ENCODE data around the gene CRK. TPM values are rescaled to one million over a fixed set of nuclear protein-coding genes. Genes with fewer than 3 reads are reported as not detected.

The CRK gene
- total RNA-seq, 1 donor, result 106 TPM

DNA sequence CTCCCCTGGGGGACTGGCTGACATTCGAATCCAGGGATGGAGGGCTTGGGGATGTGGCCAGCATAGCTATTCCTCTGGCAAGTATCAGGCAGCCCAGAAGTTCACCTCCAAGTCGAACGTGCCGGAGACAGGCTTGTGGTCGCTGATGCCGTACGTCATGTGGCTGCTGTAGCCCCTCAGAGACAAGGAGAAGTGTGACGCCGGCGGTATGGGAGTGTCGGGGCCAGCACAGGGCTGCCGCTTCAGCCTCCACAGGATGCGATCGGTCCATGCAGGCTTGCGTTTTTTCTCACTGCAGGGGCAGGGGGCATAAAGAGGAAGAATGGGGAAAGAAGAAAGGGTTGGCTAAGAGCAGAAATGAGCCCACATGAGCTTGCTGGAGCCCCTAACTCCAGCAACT is 41.8 kb upstream of the CRK start:
- no peak overlapping the region for H3K4me3 ChIP-seq (ENCODE audit: low read depth, low read length)
- TF ChIP-seq, protein P1, sequence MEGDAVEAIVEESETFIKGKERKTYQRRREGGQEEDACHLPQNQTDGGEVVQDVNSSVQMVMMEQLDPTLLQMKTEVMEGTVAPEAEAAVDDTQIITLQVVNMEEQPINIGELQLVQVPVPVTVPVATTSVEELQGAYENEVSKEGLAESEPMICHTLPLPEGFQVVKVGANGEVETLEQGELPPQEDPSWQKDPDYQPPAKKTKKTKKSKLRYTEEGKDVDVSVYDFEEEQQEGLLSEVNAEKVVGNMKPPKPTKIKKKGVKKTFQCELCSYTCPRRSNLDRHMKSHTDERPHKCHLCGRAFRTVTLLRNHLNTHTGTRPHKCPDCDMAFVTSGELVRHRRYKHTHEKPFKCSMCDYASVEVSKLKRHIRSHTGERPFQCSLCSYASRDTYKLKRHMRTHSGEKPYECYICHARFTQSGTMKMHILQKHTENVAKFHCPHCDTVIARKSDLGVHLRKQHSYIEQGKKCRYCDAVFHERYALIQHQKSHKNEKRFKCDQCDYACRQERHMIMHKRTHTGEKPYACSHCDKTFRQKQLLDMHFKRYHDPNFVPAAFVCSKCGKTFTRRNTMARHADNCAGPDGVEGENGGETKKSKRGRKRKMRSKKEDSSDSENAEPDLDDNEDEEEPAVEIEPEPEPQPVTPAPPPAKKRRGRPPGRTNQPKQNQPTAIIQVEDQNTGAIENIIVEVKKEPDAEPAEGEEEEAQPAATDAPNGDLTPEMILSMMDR (IDR thresholded peaks at IDR 0.05; ENCODE audit: insufficient read depth, low read length), result no peak
- DNase-seq (ENCODE audit: low read depth), result no peak

DNA sequence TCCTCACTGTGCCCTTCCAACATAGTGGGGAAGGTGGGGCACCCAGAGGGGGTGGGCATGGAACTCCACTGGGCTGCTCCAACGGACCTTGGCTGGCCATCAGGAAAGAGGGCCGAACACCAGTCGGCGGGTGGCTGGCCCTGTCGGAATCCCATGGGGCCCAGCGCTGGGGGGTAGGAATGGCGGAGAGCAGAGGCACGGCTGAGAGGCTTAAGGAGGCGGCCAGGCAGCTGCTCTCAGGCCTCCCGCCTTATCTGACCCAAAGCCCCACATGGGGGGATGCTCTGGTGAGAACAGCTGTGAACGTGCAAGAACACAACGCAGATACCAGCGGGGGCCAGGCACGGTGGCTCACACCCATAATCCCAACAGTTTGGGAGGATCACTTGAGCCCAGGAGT is 40.8 kb upstream of the CRK start:
- no peak overlapping the region for H3K4me3 ChIP-seq (ENCODE audit: low read depth, low read length)
- DNase-seq (ENCODE audit: low read depth), result no peak
- TF ChIP-seq, protein P1 (IDR thresholded peaks at IDR 0.05; ENCODE audit: insufficient read depth, low read length), result no peak

DNA sequence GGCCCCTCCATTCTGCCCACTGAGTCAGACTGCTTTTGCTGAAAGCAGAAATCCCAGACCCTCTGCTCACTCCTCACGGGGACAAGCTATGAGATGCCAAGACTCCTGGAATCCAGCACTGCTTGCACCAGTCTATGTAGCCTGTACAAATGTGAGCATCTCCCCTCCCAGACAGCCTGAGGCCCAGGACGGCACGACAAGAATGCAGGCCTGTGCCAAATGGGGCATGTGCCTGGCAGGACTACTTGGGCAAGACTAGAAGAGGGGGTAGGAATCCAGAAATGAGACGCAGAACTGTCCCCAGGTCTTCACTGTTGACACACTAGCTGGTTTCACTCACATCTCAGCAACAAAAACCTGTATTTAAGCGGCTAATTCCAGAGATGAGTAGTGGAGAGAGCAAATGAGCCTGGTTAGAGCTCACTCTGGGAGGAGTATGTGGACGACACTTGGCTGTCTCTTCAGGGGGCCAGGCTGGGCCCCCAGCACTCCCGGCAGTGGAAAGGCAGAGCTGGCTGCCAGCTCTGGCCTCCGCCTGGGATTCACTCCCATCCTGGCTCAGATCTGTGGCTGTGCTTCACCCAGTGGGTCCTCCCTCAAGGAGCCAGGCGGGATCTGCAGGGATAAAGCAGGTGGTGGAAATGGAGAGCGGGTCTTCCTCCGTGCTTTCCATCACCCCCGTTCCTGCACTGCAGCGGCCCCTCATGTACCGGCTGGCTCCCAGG is 39.4 kb upstream of the CRK start:
- peak; percentile 24 for DNase-seq (ENCODE audit: low read depth)
- no peak overlapping the region for H3K4me3 ChIP-seq (ENCODE audit: low read depth, low read length)
- TF ChIP-seq, protein P1 (IDR thresholded peaks at IDR 0.05; ENCODE audit: insufficient read depth, low read length), result no peak

DNA sequence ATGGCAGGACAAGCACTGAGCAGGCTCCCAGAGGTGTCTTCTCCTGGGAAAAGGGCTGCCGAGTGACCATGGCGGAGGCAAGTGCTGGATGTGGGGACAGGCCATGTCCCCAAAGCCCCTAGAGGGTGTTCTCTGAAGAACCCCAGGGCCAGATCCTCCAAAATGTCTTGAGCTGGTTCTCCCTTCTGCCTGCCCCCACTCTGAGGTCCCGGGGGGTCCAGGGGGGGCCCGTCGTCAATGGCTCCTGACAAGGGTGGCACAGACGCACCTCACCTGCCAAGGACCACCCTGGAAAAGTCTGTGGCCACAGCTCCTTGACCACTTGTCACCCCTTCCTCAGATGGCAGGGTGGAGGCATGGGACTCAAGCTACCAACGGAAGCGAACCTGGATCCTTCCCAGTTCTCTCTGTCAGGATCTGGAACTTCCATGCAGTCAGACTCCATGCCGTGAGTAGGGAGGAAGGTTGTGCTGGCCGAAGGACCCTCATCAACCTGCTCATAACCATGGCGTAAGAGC is 38.8 kb upstream of the CRK start:
- H3K4me3 ChIP-seq (ENCODE audit: low read depth, low read length), result no peak overlapping the region
- TF ChIP-seq, protein P1 (IDR thresholded peaks at IDR 0.05; ENCODE audit: insufficient read depth, low read length), result no peak
- no peak for DNase-seq (ENCODE audit: low read depth)

DNA sequence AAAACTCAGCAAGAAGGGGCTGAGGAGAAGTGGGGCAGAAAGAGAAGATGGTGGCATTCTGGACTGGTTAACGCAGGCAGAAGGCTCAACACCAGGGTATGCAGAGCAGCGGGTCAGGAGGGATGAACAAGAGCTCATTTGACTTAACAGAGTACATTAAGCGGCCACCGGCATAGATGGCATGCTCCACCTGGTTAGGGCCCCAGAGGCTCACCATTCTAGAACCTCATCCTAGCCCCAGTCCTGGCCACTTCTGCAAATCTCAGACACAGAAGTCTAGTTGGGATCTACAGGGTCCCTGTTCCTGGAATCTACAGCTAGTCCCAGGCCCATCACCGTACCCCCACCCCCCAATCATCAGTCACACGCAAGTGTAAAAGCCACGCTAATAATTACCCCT is 38.2 kb upstream of the CRK start:
- H3K4me3 ChIP-seq (ENCODE audit: low read depth, low read length), result no peak overlapping the region
- DNase-seq (ENCODE audit: low read depth), result no peak
- TF ChIP-seq, protein P1 (IDR thresholded peaks at IDR 0.05; ENCODE audit: insufficient read depth, low read length), result no peak

DNA sequence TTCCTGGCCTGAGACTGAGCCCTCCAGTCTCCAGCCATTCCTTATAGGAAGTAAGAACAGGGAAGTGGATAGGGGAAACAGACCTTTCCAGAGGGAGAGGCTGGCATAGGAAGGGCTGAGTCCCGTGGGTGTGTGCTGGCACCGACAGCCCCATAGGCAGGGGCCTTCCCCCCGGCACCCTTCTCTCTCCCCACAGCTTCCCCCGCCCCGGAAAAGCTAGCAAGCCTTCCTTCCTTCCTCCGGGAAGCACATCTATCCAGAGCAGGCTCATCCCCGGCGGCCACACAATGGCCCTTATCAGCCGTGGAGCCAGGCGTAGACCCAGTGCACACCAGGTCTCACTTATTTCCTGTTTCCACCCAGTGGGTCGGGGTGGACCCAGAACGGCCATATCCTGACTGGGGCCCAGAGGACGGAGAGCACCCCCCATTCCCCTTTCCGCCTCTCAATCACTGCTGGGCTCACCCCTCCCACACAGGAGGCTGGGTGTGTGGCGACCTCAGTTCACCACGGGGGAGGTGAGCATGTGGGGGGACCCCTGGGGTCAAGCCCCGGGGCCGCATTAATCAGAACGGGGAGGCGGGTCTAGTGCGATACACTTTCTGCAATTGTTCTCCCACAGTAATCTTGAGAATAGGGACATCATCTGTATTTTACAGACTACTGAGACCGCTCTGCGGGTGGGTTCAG is 37.4 kb upstream of the CRK start:
- no peak overlapping the region for H3K4me3 ChIP-seq (ENCODE audit: low read depth, low read length)
- DNase-seq (ENCODE audit: low read depth), result no peak
- TF ChIP-seq, protein P1 (IDR thresholded peaks at IDR 0.05; ENCODE audit: insufficient read depth, low read length), result no peak
